H9 (cell line): Measurements from ENCODE around the gene HLX. TPM values are rescaled to one million over a fixed set of nuclear protein-coding genes. Genes with fewer than 3 reads are reported as not detected.

Experiments used
- DNase-seq: peaks from one replicate; pipeline ENCODE4 v3.0.0-alpha.2; 2017
- H2AFZ ChIP-seq: one replicate; pipeline ENCODE4 v1.6.1; 2013; ENCODE audit warnings: mild to moderate bottlenecking, low read length, control low read depth, moderate library complexity
- H2AK5ac ChIP-seq: 2 replicates; pipeline ENCODE4 v1.6.1; 2013; ENCODE audit warnings: low read length, control low read depth, mixed read lengths; ENCODE audit not compliant: insufficient read length
- H2BK120ac ChIP-seq: one replicate; pipeline ENCODE4 v1.6.1; 2013; ENCODE audit warnings: low read depth, mild to moderate bottlenecking, low read length, control low read depth, inconsistent platforms; ENCODE audit not compliant: poor library complexity, severe bottlenecking
- H2BK12ac ChIP-seq: 2 replicates; pipeline ENCODE4 v1.6.1; 2013; ENCODE audit warnings: low read length, control low read depth, mixed read lengths, low read depth; ENCODE audit not compliant: insufficient read length
- H2BK15ac ChIP-seq: 2 replicates; pipeline ENCODE4 v1.6.1; 2013; ENCODE audit warnings: low read depth, low read length, control low read depth
- H2BK20ac ChIP-seq: one replicate; pipeline ENCODE4 v1.6.1; 2013; ENCODE audit warnings: low read depth, mild to moderate bottlenecking, low read length, control low read depth, inconsistent platforms; ENCODE audit not compliant: poor library complexity, severe bottlenecking
- H2BK5ac ChIP-seq: 2 replicates; pipeline ENCODE4 v1.6.1; 2013; ENCODE audit warnings: low read length, control low read depth, mixed read lengths; ENCODE audit not compliant: insufficient read length
- H3K14ac ChIP-seq: 2 replicates; pipeline ENCODE4 v1.6.1; 2013; ENCODE audit warnings: low read length, control low read depth; ENCODE audit not compliant: insufficient read depth
- H3K18ac ChIP-seq: 2 replicates; pipeline ENCODE4 v1.6.1; 2013; ENCODE audit warnings: low read depth, mild to moderate bottlenecking, mixed read lengths, low read length, control low read depth; ENCODE audit not compliant: insufficient read length
- H3K23ac ChIP-seq: 2 replicates; pipeline ENCODE4 v1.6.1; 2013; ENCODE audit warnings: low read length, control low read depth, mixed read lengths, low read depth; ENCODE audit not compliant: insufficient read length
- H3K23me2 ChIP-seq: 2 replicates; pipeline ENCODE4 v1.6.1; 2013; ENCODE audit warnings: low read depth, mild to moderate bottlenecking, mixed read lengths, low read length, control low read depth; ENCODE audit not compliant: insufficient read length, poor library complexity, severe bottlenecking
- H3K27ac ChIP-seq: 2 replicates; pipeline ENCODE4 v1.5.1; 2013; ENCODE audit warnings: low read length, control low read depth, mixed read lengths, low read depth; ENCODE audit not compliant: insufficient read length
- H3K27me3 ChIP-seq: 2 replicates; pipeline ENCODE4 v1.6.1; 2013; ENCODE audit warnings: low read length, control low read depth, inconsistent platforms; ENCODE audit not compliant: insufficient read depth
- H3K4ac ChIP-seq: 2 replicates; pipeline ENCODE4 v1.6.1; 2013; ENCODE audit warnings: low read depth, mild to moderate bottlenecking, control low read depth, inconsistent platforms, low read length, moderate library complexity
- H3K4me1 ChIP-seq: 2 replicates; pipeline ENCODE4 v1.6.1; 2013; ENCODE audit warnings: low read length, control low read depth, inconsistent platforms; ENCODE audit not compliant: insufficient read depth
- H3K4me2 ChIP-seq: 2 replicates; pipeline ENCODE4 v1.6.1; 2013; ENCODE audit warnings: low read length, control low read depth, mixed read lengths; ENCODE audit not compliant: insufficient read length, insufficient read depth
- H3K56ac ChIP-seq: 2 replicates; pipeline ENCODE4 v1.6.1; 2013; ENCODE audit warnings: low read depth, mild to moderate bottlenecking, mixed read lengths, low read length, control low read depth; ENCODE audit not compliant: insufficient read length
- H3K79me1 ChIP-seq: 2 replicates; pipeline ENCODE4 v1.6.1; 2013; ENCODE audit warnings: low read depth, mild to moderate bottlenecking, moderate library complexity, low read length, control low read depth, inconsistent platforms; ENCODE audit not compliant: insufficient read depth, poor library complexity, severe bottlenecking
- H3K79me2 ChIP-seq: 2 replicates; pipeline ENCODE4 v1.6.1; 2013; ENCODE audit warnings: low read length, control low read depth, inconsistent platforms; ENCODE audit not compliant: insufficient read depth
- H3K9ac ChIP-seq: 2 replicates; pipeline ENCODE4 v1.6.1; 2013; ENCODE audit warnings: low read length, control low read depth, mixed read lengths; ENCODE audit not compliant: insufficient read length; ENCODE audit errors: extremely low read depth
- H3K9me3 ChIP-seq: one replicate; pipeline ENCODE4 v1.6.1; 2013; ENCODE audit warnings: low read depth, low read length, inconsistent platforms; ENCODE audit not compliant: control insufficient read depth
- H3T11ph ChIP-seq: one replicate; pipeline ENCODE4 v1.6.1; 2013; ENCODE audit warnings: mild to moderate bottlenecking, low read length, control low read depth, inconsistent platforms
- H4K20me1 ChIP-seq: one replicate; pipeline ENCODE4 v1.6.1; 2013; ENCODE audit not compliant: control insufficient read depth, insufficient read length, insufficient read depth
- H4K5ac ChIP-seq: 2 replicates; pipeline ENCODE4 v1.6.1; 2013; ENCODE audit warnings: low read depth, mild to moderate bottlenecking, mixed read lengths, low read length, control low read depth; ENCODE audit not compliant: insufficient read length
- H4K8ac ChIP-seq: replicated peaks from 2 replicates; pipeline ENCODE4 v1.6.1; 2013; ENCODE audit warnings: low read length, control low read depth, mixed read lengths, low read depth; ENCODE audit not compliant: insufficient read length
- H4K91ac ChIP-seq: 2 replicates; pipeline ENCODE4 v1.6.1; 2013; ENCODE audit warnings: low read depth, mild to moderate bottlenecking, moderate library complexity, mixed read lengths, low read length, control low read depth; ENCODE audit not compliant: insufficient read length
- H3K27ac Mint-ChIP-seq, 3 experiments: 2 replicates in 2 of 3; 3 replicates in 1 of 3; pipeline ENCODE4 v1.8.0; 2020 to 2021; ENCODE audit warnings: mixed read lengths in 3 of 3, mild to moderate bottlenecking in 1 of 3, moderate library complexity in 1 of 3
- H3K27me3 Mint-ChIP-seq: 2 replicates; pipeline ENCODE4 v1.8.0; 2021; ENCODE audit warnings: low read depth, mild to moderate bottlenecking, moderate library complexity, mixed read lengths
- H3K36me3 Mint-ChIP-seq, 3 experiments: 2 replicates in 2 of 3; 3 replicates in 1 of 3; pipeline ENCODE4 v1.8.0; 2020 to 2021; ENCODE audit warnings: low read depth in 3 of 3, mixed read lengths in 3 of 3; ENCODE audit not compliant: insufficient read depth in 1 of 3
- H3K4me1 Mint-ChIP-seq, 2 experiments: 2 replicates each; pipeline ENCODE4 v1.8.0; 2020; ENCODE audit warnings: mixed read lengths in 2 of 2
- H3K4me3 Mint-ChIP-seq, 2 experiments: 2 replicates in 1 of 2; 3 replicates in 1 of 2; pipeline ENCODE4 v1.8.0; 2020 to 2021; ENCODE audit warnings: mild to moderate bottlenecking in 2 of 2, mixed read lengths in 2 of 2, moderate library complexity in 1 of 2
- H3K9me3 Mint-ChIP-seq, 2 experiments: 2 replicates in 1 of 2; 3 replicates in 1 of 2; pipeline ENCODE4 v1.8.0; 2020; ENCODE audit warnings: mild to moderate bottlenecking in 2 of 2, mixed read lengths in 2 of 2, moderate library complexity in 1 of 2
- WGBS: extraction: QIAGEN DNeasy Blood & Tissue Kit; methylation state at CpG from one replicate; pipeline ENCODE4 v1.1.7; 2013; ENCODE audit warnings: missing lambda C conversion rate, low lambda C conversion rate, mixed read lengths; ENCODE audit not compliant: insufficient read length; ENCODE audit errors: extremely low coverage; 5-methylcytosine and 5-hydroxymethylcytosine counted together
- long read RNA-seq: library from polyadenylated mRNA; unstranded; transcript quantifications from one replicate; pipeline ENCODE4 v2.0.0, GENCODE V29; 2020
- total RNA-seq: library from RNA; stranded (reverse); gene quantifications from 2 replicates; pipeline ENCODE4 v1.2.1, GENCODE V29; 2021
- TF ChIP-seq, protein P1 (sequence below): fragments of 200-600 bp; sonication (generic); conservative IDR thresholded peaks from 3 replicates; pipeline ENCODE4 v1.8.0; 2021; ENCODE audit warnings: antibody characterized with exemption, mild to moderate bottlenecking

Gene HLX
- total RNA-seq = 0.37 and 0.88 TPM in 2 replicates
- long read RNA-seq = 0 reads

DNA sequence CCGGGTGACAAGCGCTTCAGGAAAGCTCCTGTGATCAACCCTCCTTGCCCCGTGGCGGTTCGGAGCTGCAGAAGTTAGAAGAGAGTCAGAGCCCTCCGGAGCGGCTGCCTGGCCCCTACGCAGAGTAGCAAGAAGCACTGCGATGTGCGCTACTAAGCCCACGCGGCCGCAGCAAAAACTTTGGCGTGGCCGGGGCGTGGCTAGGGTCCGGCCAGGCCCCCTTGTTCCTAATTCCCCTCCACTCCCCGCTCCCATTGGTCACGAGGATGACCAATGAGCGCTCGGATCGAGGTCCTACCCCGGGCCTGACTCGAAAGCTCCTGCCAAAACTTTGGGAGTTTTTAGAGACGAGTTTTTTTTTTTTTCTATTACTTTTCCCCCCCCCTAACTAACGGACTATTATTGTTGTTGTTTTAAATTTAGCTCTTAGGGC is at the start of gene HLX:
HLX (plus strand) TSS at position 368 of the 433 bp plus-strand sequence. CDS start 415 bp downstream, outside the sequence.
- Histone ChIP-seq H2BK120ac (no peak within 1 kb of the TSS), H3T11ph (no peak within 1 kb of the TSS), H3K79me2 (no peaks in the 10 kb centered on the region), H3K23me2 (peaks cover 13% of the 10 kb centered on the region), H4K5ac (no peak within 1 kb of the TSS), H4K91ac (no peak within 1 kb of the TSS), H3K79me1 (no peaks in the 10 kb centered on the region), H2AFZ (no peak within 1 kb of the TSS), H3K4me1 (no peaks in the 10 kb centered on the region), H2BK5ac (no peak within 1 kb of the TSS), H3K14ac (no peak within 1 kb of the TSS), H3K18ac (no peak within 1 kb of the TSS), H2BK20ac (no peak within 1 kb of the TSS), H4K8ac (no peak within 1 kb of the TSS), H3K23ac (no peak within 1 kb of the TSS), H3K4me2 (peak within 1 kb of the TSS; percentile 59), H2BK12ac (no peak within 1 kb of the TSS), H3K4ac (no peak within 1 kb of the TSS), H3K27me3 (peaks cover 91% of the 10 kb centered on the region), H3K56ac (no peak within 1 kb of the TSS), H3K27ac (no peak within 1 kb of the TSS), H3K9me3 (no peaks in the 10 kb centered on the region), H2AK5ac (no peak within 1 kb of the TSS), H2BK15ac (no peak within 1 kb of the TSS), H4K20me1 (no peaks in the 10 kb centered on the region), H3K9ac (no peak within 1 kb of the TSS)
- Mint-ChIP-seq H3K36me3 (no peaks in the 10 kb centered on the region; a peak in 2 of 7 replicates), H3K27me3 (peaks cover 100% of the 10 kb centered on the region), H3K4me3 (peak within 1 kb of the TSS; percentile 57 to 86), H3K4me1 (peaks cover 45 to 69% of the 10 kb centered on the region in 2 experiments), H3K9me3 (peaks cover 0 to 3% of the 10 kb centered on the region in 2 experiments; a peak in 2 of 5 replicates), H3K27ac (no peak within 1 kb of the TSS)
- peak; percentile 63 for DNase-seq
- no CpG with 5 or more reads among the region's 26 CpGs for WGBS
- TF ChIP-seq, protein P1, sequence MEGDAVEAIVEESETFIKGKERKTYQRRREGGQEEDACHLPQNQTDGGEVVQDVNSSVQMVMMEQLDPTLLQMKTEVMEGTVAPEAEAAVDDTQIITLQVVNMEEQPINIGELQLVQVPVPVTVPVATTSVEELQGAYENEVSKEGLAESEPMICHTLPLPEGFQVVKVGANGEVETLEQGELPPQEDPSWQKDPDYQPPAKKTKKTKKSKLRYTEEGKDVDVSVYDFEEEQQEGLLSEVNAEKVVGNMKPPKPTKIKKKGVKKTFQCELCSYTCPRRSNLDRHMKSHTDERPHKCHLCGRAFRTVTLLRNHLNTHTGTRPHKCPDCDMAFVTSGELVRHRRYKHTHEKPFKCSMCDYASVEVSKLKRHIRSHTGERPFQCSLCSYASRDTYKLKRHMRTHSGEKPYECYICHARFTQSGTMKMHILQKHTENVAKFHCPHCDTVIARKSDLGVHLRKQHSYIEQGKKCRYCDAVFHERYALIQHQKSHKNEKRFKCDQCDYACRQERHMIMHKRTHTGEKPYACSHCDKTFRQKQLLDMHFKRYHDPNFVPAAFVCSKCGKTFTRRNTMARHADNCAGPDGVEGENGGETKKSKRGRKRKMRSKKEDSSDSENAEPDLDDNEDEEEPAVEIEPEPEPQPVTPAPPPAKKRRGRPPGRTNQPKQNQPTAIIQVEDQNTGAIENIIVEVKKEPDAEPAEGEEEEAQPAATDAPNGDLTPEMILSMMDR = no peak
